SU-DHL-6 (cell line): ENCODE data around the gene LAMA3.

Experiments used
- H2AFZ ChIP-seq: fragments of 200-600 bp; sonication (generic); 2 replicates; pipeline ENCODE4 v1.6.1; 2014; ENCODE audit warnings: low read depth, mild to moderate bottlenecking, moderate library complexity, mixed read lengths, antibody characterized with exemption, low read length; ENCODE audit not compliant: severe bottlenecking
- H3F3A ChIP-seq: fragments of 200-600 bp; shearing (Covaris generic); 2 replicates; pipeline ENCODE4 v1.6.0; 2016; ENCODE audit warnings: antibody characterized with exemption, mild to moderate bottlenecking; ENCODE audit not compliant: insufficient read depth
- H3K27ac ChIP-seq: fragments of 200-600 bp; sonication (generic); 2 replicates; pipeline ENCODE4 v1.5.1; 2016; ENCODE audit warnings: low read depth, mild to moderate bottlenecking, low read length, moderate library complexity, mixed read lengths
- H3K27me3 ChIP-seq: fragments of 200-600 bp; sonication (generic), shearing (Covaris generic); 2 replicates; pipeline ENCODE4 v1.6.0; 2014; ENCODE audit warnings: mild to moderate bottlenecking, low read length
- H3K36me3 ChIP-seq: fragments of 200-600 bp; sonication (generic); 2 replicates; pipeline ENCODE4 v1.6.1; 2014; ENCODE audit warnings: mild to moderate bottlenecking, low read length, mixed read lengths
- H3K4me2 ChIP-seq: fragments of 300-600, 200-600 bp; shearing (Covaris generic), sonication (generic); 2 replicates; pipeline ENCODE4 v1.6.0; 2014; ENCODE audit warnings: low read length, low read depth, mild to moderate bottlenecking; ENCODE audit not compliant: poor library complexity, severe bottlenecking
- H3K4me3 ChIP-seq: fragments of 200-600 bp; sonication (generic); 2 replicates; pipeline ENCODE4 v1.5.1; 2014; ENCODE audit warnings: antibody characterized with exemption, low read length, mild to moderate bottlenecking, mixed read lengths; ENCODE audit not compliant: insufficient read depth, poor library complexity, severe bottlenecking
- H3K79me2 ChIP-seq: fragments of 200-600 bp; sonication (generic); 2 replicates; pipeline ENCODE4 v1.6.1; 2014; ENCODE audit warnings: mild to moderate bottlenecking, low read length, moderate library complexity; ENCODE audit not compliant: insufficient read depth
- H3K9ac ChIP-seq: fragments of 200-600 bp; sonication (generic); 2 replicates; pipeline ENCODE4 v1.7.0; 2014; ENCODE audit warnings: mild to moderate bottlenecking, low read length
- H3K9me2 ChIP-seq: fragments of 200-600 bp; sonication (generic); replicated peaks from 2 replicates; pipeline ENCODE4 v1.6.1; 2014; ENCODE audit warnings: low read length; ENCODE audit not compliant: insufficient read depth
- H3K9me3 ChIP-seq: fragments of 200-600 bp; sonication (generic); 2 replicates; pipeline ENCODE4 v1.6.1; 2014; ENCODE audit warnings: low read length, mixed read lengths; ENCODE audit not compliant: insufficient read depth
- H4K20me1 ChIP-seq: fragments of 200-600 bp; sonication (generic); 2 replicates; pipeline ENCODE4 v1.6.1; 2014; ENCODE audit warnings: low read depth, mild to moderate bottlenecking, antibody characterized with exemption, low read length, moderate library complexity, mixed read lengths
- EZH2phosphoT487 ChIP-seq: fragments of 200-600 bp; sonication (generic), shearing (Covaris generic); conservative IDR thresholded peaks from 2 replicates; pipeline ENCODE4 v1.6.1; 2018; ENCODE audit warnings: mild to moderate bottlenecking, antibody characterized with exemption, low read length, moderate library complexity, mixed read lengths
- TF ChIP-seq, protein P1 (sequence below): fragments of 200-600 bp; sonication (generic); IDR thresholded peaks from one replicate; pipeline ENCODE4 v1.5.1; 2017; ENCODE audit warnings: antibody characterized with exemption, mild to moderate bottlenecking, low read length, moderate library complexity; ENCODE audit not compliant: insufficient read depth, poor library complexity, severe bottlenecking

The LAMA3 gene

DNA sequence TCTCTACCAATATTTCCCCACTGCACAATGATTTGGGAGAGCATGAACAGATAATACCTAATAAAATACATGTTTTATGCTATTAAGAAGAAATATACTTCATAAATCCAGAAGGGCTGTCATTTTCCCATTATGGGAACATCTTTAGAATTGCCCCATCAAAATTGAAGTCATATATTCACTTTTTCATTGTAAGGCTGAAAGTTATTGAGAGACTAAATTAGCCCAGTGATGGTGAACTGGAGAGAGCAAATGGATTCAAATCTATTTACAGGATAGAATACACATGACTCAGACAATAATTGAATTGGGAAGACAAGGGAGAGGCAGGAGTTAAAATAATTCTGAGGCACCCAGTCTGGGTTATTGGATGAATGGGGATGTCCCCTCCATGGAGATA is 245.6 kb downstream of the LAMA3 start:
- TF ChIP-seq, protein P1, sequence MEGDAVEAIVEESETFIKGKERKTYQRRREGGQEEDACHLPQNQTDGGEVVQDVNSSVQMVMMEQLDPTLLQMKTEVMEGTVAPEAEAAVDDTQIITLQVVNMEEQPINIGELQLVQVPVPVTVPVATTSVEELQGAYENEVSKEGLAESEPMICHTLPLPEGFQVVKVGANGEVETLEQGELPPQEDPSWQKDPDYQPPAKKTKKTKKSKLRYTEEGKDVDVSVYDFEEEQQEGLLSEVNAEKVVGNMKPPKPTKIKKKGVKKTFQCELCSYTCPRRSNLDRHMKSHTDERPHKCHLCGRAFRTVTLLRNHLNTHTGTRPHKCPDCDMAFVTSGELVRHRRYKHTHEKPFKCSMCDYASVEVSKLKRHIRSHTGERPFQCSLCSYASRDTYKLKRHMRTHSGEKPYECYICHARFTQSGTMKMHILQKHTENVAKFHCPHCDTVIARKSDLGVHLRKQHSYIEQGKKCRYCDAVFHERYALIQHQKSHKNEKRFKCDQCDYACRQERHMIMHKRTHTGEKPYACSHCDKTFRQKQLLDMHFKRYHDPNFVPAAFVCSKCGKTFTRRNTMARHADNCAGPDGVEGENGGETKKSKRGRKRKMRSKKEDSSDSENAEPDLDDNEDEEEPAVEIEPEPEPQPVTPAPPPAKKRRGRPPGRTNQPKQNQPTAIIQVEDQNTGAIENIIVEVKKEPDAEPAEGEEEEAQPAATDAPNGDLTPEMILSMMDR, result no peak
- TF ChIP-seq EZH2phosphoT487, result no peak
- Histone ChIP-seq H3K9me3 (no peaks in the 10 kb centered on the region), H3K79me2 (no peaks in the 10 kb centered on the region), H3K27ac (no peak overlapping the region), H3K9ac (no peak overlapping the region), H3K9me2 (no peaks in the 10 kb centered on the region), H3K4me3 (no peak overlapping the region), H3K4me2 (no peak overlapping the region), H4K20me1 (no peaks in the 10 kb centered on the region), H3F3A (no peaks in the 10 kb centered on the region), H2AFZ (no peak overlapping the region), H3K36me3 (no peaks in the 10 kb centered on the region), H3K27me3 (no peaks in the 10 kb centered on the region)

GRCh38 chr18:23935804-23936203 is 246.6 kb downstream of the LAMA3 start:
- H3K27me3 ChIP-seq, result no peaks in the 10 kb centered on the region
- no peak overlapping the region for H3K4me2 ChIP-seq
- H3K79me2 ChIP-seq, result no peaks in the 10 kb centered on the region
- no peaks in the 10 kb centered on the region for H3K9me3 ChIP-seq
- H3K36me3 ChIP-seq, result no peaks in the 10 kb centered on the region
- no peaks in the 10 kb centered on the region for H4K20me1 ChIP-seq
- H3K9me2 ChIP-seq, result no peaks in the 10 kb centered on the region
- no peak for TF ChIP-seq EZH2phosphoT487
- TF ChIP-seq, protein P1, result no peak
- no peak overlapping the region for H3K9ac ChIP-seq
- no peaks in the 10 kb centered on the region for H3F3A ChIP-seq
- H3K4me3 ChIP-seq, result no peak overlapping the region
- H3K27ac ChIP-seq, result no peak overlapping the region
- no peak overlapping the region for H2AFZ ChIP-seq

GRCh38 chr18:23936381-23936958 is 247.2 kb downstream of the LAMA3 start:
- Histone ChIP-seq H3K9me3 (no peaks in the 10 kb centered on the region), H3K79me2 (no peaks in the 10 kb centered on the region), H3K27ac (no peak overlapping the region), H3K27me3 (no peaks in the 10 kb centered on the region), H3K4me2 (no peak overlapping the region), H3K36me3 (no peaks in the 10 kb centered on the region), H3F3A (no peaks in the 10 kb centered on the region), H3K4me3 (no peak overlapping the region), H2AFZ (no peak overlapping the region), H3K9me2 (no peaks in the 10 kb centered on the region), H4K20me1 (no peaks in the 10 kb centered on the region), H3K9ac (no peak overlapping the region)
- no peak for TF ChIP-seq EZH2phosphoT487
- TF ChIP-seq, protein P1, result no peak
